ENCODE measurements around the gene TNFRSF25. TPM values are rescaled to one million over a fixed set of nuclear protein-coding genes. Genes with fewer than 3 reads are reported as not detected.

TNFRSF25 gene
- total and polyA plus RNA-seq, 9 of the 15 experiments (the other 6 are each of a cell fraction or from before 2014, with no cell fraction given), result 0.24 to 0.49 TPM; not detected in 7

DNA sequence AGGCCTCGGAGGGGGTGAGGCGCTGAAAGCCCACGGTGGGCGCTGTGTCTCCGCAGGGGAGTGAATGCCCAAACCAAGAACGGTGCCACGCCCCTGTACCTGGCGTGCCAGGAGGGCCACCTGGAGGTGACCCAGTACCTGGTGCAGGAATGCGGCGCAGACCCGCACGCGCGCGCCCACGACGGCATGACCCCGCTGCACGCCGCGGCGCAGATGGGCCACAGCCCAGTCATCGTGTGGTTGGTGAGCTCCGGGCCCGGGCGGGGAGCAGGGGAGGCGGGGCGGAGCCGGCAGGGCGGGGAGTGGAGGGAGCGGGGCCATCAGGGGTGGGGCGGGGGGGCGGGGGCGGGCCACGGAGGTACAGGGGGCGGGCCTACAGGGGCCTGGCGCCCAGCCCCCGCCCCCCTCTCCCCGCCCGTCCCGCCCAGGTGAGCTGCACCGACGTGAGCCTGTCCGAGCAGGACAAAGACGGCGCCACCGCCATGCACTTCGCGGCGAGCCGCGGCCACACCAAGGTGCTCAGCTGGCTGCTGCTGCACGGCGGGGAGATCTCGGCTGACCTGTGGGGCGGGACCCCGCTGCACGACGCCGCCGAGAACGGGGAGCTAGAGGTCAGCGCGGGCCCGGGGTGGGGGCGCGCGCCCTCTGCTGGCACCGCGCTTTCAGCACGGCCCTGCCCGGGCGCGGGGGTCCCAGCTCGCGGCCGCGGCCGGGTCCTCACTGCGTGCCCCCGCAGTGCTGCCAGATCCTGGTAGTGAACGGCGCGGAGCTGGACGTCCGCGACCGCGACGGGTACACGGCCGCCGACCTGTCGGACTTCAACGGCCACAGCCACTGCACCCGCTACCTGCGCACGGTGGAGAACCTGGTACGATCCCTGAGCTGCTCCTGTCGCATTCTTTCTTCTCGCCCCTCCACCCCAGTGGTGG is 25.5 kb downstream of the TNFRSF25 start (continued):
- TF ChIP-seq, protein P1, sequence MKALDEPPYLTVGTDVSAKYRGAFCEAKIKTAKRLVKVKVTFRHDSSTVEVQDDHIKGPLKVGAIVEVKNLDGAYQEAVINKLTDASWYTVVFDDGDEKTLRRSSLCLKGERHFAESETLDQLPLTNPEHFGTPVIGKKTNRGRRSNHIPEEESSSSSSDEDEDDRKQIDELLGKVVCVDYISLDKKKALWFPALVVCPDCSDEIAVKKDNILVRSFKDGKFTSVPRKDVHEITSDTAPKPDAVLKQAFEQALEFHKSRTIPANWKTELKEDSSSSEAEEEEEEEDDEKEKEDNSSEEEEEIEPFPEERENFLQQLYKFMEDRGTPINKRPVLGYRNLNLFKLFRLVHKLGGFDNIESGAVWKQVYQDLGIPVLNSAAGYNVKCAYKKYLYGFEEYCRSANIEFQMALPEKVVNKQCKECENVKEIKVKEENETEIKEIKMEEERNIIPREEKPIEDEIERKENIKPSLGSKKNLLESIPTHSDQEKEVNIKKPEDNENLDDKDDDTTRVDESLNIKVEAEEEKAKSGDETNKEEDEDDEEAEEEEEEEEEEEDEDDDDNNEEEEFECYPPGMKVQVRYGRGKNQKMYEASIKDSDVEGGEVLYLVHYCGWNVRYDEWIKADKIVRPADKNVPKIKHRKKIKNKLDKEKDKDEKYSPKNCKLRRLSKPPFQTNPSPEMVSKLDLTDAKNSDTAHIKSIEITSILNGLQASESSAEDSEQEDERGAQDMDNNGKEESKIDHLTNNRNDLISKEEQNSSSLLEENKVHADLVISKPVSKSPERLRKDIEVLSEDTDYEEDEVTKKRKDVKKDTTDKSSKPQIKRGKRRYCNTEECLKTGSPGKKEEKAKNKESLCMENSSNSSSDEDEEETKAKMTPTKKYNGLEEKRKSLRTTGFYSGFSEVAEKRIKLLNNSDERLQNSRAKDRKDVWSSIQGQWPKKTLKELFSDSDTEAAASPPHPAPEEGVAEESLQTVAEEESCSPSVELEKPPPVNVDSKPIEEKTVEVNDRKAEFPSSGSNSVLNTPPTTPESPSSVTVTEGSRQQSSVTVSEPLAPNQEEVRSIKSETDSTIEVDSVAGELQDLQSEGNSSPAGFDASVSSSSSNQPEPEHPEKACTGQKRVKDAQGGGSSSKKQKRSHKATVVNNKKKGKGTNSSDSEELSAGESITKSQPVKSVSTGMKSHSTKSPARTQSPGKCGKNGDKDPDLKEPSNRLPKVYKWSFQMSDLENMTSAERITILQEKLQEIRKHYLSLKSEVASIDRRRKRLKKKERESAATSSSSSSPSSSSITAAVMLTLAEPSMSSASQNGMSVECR (CRISPR knock-in tag; IDR thresholded peaks at IDR 0.05), result no peak
- TF ChIP-seq BHLHE40 (IDR thresholded peaks at IDR 0.05; ENCODE audit: low read length) (peak; percentile 51), NFE2 (IDR thresholded peaks at IDR 0.05; ENCODE audit: low read depth) (peak; percentile 60), CXXC5 (CRISPR knock-in tag; IDR thresholded peaks at IDR 0.05) (peak; percentile 31; the same call in 1 of the 2 replicates), ZNF121 (CRISPR knock-in tag; conservative IDR thresholded peaks at IDR 0.05) (no peak), PCBP2 (IDR thresholded peaks at IDR 0.05; ENCODE audit: low read depth, low read length, poor library complexity, severe bottlenecking) (no peak), SP1 (CRISPR knock-in tag; IDR thresholded peaks at IDR 0.05) (peak; percentile 43; the same call in 1 of the 2 replicates), HDAC2 (IDR thresholded peaks at IDR 0.05) (no peak), NR2C2 (CRISPR knock-in tag; IDR thresholded peaks at IDR 0.05) (0 out of 2 replicates have a peak, but pooled peaks have one; percentile 16), NR2C2 (tag; IDR thresholded peaks at IDR 0.05) (peak; percentile 37; the same call in 1 of the 2 replicates), RAD21 (CRISPR knock-in tag; conservative IDR thresholded peaks at IDR 0.05 in 1 of 2, IDR thresholded peaks at IDR 0.05 in 1 of 2) (peak in 1 of 2 experiments; percentile 30; a peak in 2 of 4 replicates), SAFB (IDR thresholded peaks at IDR 0.05; ENCODE audit: borderline replicate concordance, low read depth, low read length) (peak; percentile 63; the same call in 1 of the 2 replicates), LCOR (CRISPR knock-in tag; IDR thresholded peaks at IDR 0.05) (0 out of 2 replicates have a peak, but pooled peaks have one; percentile 39), NRF1 (conservative IDR thresholded peaks at IDR 0.05 in 1 of 2, IDR thresholded peaks at IDR 0.05 in 1 of 2) (peak; percentile 49 to 58; a peak in 3 of 4 replicates), NFIC (IDR thresholded peaks at IDR 0.05) (peak; percentile 62; the same call in 1 of the 2 replicates)
- TF ChIP-seq, protein P2, sequence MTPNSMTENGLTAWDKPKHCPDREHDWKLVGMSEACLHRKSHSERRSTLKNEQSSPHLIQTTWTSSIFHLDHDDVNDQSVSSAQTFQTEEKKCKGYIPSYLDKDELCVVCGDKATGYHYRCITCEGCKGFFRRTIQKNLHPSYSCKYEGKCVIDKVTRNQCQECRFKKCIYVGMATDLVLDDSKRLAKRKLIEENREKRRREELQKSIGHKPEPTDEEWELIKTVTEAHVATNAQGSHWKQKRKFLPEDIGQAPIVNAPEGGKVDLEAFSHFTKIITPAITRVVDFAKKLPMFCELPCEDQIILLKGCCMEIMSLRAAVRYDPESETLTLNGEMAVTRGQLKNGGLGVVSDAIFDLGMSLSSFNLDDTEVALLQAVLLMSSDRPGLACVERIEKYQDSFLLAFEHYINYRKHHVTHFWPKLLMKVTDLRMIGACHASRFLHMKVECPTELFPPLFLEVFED (CRISPR knock-in tag; conservative IDR thresholded peaks at IDR 0.05), result no peak
- TF ChIP-seq, protein P3, sequence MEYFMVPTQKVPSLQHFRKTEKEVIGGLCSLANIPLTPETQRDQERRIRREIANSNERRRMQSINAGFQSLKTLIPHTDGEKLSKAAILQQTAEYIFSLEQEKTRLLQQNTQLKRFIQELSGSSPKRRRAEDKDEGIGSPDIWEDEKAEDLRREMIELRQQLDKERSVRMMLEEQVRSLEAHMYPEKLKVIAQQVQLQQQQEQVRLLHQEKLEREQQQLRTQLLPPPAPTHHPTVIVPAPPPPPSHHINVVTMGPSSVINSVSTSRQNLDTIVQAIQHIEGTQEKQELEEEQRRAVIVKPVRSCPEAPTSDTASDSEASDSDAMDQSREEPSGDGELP (CRISPR knock-in tag; IDR thresholded peaks at IDR 0.05; ENCODE audit: borderline replicate concordance), result peak; percentile 79
- TF ChIP-seq, protein P4, sequence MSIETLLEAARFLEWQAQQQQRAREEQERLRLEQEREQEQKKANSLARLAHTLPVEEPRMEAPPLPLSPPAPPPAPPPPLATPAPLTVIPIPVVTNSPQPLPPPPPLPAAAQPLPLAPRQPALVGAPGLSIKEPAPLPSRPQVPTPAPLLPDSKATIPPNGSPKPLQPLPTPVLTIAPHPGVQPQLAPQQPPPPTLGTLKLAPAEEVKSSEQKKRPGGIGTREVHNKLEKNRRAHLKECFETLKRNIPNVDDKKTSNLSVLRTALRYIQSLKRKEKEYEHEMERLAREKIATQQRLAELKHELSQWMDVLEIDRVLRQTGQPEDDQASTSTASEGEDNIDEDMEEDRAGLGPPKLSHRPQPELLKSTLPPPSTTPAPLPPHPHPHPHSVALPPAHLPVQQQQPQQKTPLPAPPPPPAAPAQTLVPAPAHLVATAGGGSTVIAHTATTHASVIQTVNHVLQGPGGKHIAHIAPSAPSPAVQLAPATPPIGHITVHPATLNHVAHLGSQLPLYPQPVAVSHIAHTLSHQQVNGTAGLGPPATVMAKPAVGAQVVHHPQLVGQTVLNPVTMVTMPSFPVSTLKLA (conservative IDR thresholded peaks at IDR 0.05), result peak in 1 of 2 experiments; percentile 72; a peak in 3 of 4 replicates
